Activated CD4-positive, CD25-positive, alpha-beta regulatory T cell treated with anti-CD3 and anti-CD28 coated beads, Interleukin-2, amount 50 U/mL, for 16 hours (primary cell): ENCODE results near the gene TNFSF4.
"Not testable (repeated sequence)": the region's sequence is repeated elsewhere in the genome, so short reads cannot be mapped to it uniquely, and the experiment has no call there.

ENCODE experiments used
- DNase-seq: peaks from one replicate; pipeline ENCODE4 v3.0.0-alpha.2; 2020; ENCODE audit warnings: low read depth, low spot score

TNFSF4 gene

GRCh38 chr1:173164178-173164577 lies 43.0 kb downstream of the TNFSF4 start:
- DNase-seq, result no peak

- no peak for DNase-seq
Measured at GRCh38 chr1:173163222-173163621, 43.9 kb downstream of the TNFSF4 start.

- DNase-seq, result no peak
Measured at GRCh38 chr1:173162601-173163000, 44.5 kb downstream of the TNFSF4 start.

GRCh38 chr1:173161510-173162221 lies 45.5 kb downstream of the TNFSF4 start:
- no peak for DNase-seq

GRCh38 chr1:173153964-173154363 lies 53.2 kb downstream of the TNFSF4 start:
- not testable (repeated sequence) for DNase-seq

- DNase-seq, result no peak
Measured at GRCh38 chr1:173153503-173153902, 53.6 kb downstream of the TNFSF4 start.

- DNase-seq, result no peak
Measured at GRCh38 chr1:173152598-173152997, 54.5 kb downstream of the TNFSF4 start.

- no peak for DNase-seq
Measured at GRCh38 chr1:173150795-173151194, 56.3 kb downstream of the TNFSF4 start.

GRCh38 chr1:173149887-173150286 lies 57.2 kb downstream of the TNFSF4 start:
- no peak for DNase-seq

GRCh38 chr1:173148971-173149370 lies 58.2 kb downstream of the TNFSF4 start:
- no peak for DNase-seq

- DNase-seq, result no peak
Measured at GRCh38 chr1:173148545-173148944, 58.6 kb downstream of the TNFSF4 start.

- DNase-seq, result no peak
Measured at GRCh38 chr1:173140733-173141132, 66.4 kb downstream of the TNFSF4 start.

GRCh38 chr1:173139706-173140105 lies 67.4 kb downstream of the TNFSF4 start:
- no peak for DNase-seq

- no peak for DNase-seq
Measured at GRCh38 chr1:173137107-173137706, 69.9 kb downstream of the TNFSF4 start.

GRCh38 chr1:173134800-173135199 lies 72.3 kb downstream of the TNFSF4 start:
- DNase-seq, result no peak

- DNase-seq, result no peak
Measured at GRCh38 chr1:173134029-173134428, 73.1 kb downstream of the TNFSF4 start.
